Measurements from ENCODE around the gene TRAPPC12. TPM values are rescaled to one million over a fixed set of nuclear protein-coding genes. Genes with fewer than 3 reads are reported as not detected.

TRAPPC12 gene
- total and polyA plus RNA-seq, 4 donors: 47.6 to 163 (median 104) TPM

DNA sequence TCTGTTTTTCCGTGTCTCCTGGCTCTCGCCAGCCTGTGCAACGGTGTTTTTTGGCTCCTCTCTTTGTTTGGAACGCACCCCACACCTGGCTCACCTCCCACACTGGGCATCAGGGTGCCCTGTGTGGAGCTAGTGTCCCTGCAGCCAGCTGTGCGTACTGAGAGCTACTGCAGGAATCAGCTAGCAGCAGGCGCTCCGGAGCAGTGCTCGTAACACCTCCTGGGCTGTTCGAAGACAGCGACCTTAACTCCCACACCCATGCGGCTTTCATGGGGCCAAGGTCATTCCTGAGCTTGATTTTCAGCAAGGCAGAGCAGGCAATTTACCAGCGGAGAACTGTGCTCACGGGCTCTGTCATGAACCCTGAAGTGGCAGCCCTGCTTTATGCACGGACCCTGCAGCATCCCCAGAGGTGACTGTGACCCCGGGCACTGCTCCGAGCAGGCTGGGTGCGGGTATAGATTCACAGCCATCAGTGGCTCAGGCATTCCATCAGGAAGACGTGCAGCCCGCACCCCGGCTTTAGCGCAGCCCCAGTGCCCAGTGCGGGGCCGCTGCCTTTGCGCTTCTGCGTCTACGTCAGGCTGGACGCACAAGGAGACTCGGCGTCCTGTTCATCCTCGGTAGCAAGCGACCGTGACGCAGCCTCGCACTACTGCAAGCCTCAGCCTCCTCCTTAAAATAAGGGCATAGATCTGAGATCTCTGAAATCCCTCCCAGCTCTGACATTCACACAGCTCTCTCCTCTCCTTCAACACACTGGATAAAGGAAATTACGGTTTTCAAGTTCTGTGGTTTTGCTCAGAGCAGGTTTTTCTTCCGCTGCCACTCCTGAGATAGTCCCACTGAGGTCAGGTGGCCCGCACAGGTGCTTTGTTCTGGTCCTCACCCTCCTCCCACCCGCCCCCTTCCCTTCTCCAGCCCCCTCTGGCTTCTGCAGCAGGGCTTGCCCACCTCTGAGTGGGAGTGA lies 81.6 kb downstream of the TRAPPC12 start:
- ATAC-seq (ENCODE audit: low FRiP score) (no peak), DNase-seq (peak in 1 of 2 donors; percentile 61)
- no peaks in the 10 kb centered on the region for H3K4me1 ChIP-seq (ENCODE audit: control insufficient read depth in 1 of 2, insufficient read depth in 2 of 2, low read length in 2 of 2)
- peaks cover 0 to 5% of the 10 kb centered on the region in 2 donors for H3K36me3 ChIP-seq (ENCODE audit: control insufficient read depth in 1 of 2, insufficient read depth in 2 of 2, low read length in 1 of 2)
- WGBS, 2 donors: 78 to 81% methylated on average over 38 of the region's 38 CpGs
- intact Hi-C loops (cut with DNase I): loop anchor here in 1 of 2 donors (5.0 kb wide), 1 partner anchor 39 kb away; no protein-coding TSS in a partner anchor
- no peaks in the 10 kb centered on the region for H3K27me3 ChIP-seq (ENCODE audit: control insufficient read depth in 1 of 2, insufficient read depth in 2 of 2, low read length in 1 of 2)
- no peaks in the 10 kb centered on the region for H3K9me3 ChIP-seq (ENCODE audit: control insufficient read depth, low read length)
- H3K4me3 ChIP-seq (ENCODE audit: low read length in 2 of 2): no peak overlapping the region
- H3K27ac ChIP-seq (ENCODE audit: low read depth in 1 of 2, low read length in 2 of 2): peak overlapping the region in 1 of 2 donors; percentile 57

DNA sequence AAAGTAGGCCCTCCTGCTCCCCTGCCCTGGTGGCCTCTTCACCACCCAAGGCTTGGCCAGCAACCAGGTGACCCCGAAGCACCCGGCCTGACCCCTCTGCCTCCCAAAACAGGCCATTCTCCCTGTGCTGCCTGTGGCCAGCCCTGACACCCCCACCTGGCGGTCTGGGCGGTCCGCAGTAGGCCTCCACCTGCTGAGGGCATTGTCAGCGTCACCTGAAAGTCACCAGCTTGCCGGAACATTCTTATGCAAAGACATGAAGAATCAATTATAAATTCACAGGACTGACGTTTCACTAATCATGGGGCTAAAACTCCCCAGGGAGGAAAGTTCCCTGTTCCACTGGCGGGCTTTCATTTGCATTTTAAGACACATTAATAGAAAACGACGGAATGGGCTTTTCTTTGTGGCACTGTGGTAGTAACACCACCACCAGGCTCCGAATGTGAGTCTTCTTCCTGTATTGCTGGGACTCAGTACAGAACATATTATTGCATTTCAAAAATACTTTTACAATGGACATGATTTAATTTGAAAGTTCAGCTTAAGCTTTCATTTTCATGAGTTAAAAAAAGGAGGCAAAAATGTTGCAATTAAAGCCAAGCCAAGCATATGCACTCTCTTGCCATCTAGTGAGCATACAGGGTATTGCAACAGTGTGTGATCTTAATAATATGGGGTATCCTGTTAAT lies 82.5 kb downstream of the TRAPPC12 start:
- peaks cover 0 to 5% of the 10 kb centered on the region in 2 donors for H3K36me3 ChIP-seq (ENCODE audit: control insufficient read depth in 1 of 2, insufficient read depth in 2 of 2, low read length in 1 of 2)

DNA sequence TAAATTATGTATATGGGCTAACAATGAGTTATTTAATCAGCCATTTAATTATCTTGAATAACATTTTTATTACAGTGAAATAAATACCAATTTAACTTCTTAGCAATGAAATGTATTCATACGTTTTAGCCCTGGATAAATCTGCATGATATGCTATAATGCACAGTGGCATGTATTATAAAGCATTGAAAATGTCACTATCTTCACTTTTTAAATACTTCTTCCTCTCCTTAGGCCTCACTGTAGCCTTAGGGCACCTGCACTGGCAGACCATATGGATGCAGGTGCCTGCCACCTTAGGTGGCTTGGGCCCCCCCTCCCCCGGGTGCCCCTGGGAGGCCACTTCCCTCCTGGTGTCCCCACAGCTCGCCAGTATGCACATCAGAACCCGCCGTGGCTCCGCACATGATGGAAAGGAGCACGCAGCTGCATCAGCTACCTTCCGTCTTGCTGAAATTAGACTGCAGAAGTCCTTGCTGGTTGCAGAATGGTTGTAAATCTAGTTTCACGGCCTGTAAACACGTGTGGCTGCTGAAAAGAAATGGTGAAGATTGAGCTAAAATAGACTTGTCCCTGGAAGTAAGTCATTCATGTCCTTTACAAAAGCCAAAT lies 83.1 kb downstream of the TRAPPC12 start:
- H3K9me3 ChIP-seq (ENCODE audit: control insufficient read depth, low read length): no peaks in the 10 kb centered on the region
- DNase-seq (peak in 1 of 2 donors; percentile 65), ATAC-seq (ENCODE audit: low FRiP score) (no peak)
- 72 to 73% methylated on average over 10 of the region's 10 CpGs for WGBS, 2 donors
- no peak overlapping the region for H3K4me3 ChIP-seq (ENCODE audit: low read length in 2 of 2)
- no peaks in the 10 kb centered on the region for H3K27me3 ChIP-seq (ENCODE audit: control insufficient read depth in 1 of 2, insufficient read depth in 2 of 2, low read length in 1 of 2)
- H3K4me1 ChIP-seq (ENCODE audit: control insufficient read depth in 1 of 2, insufficient read depth in 2 of 2, low read length in 2 of 2): no peaks in the 10 kb centered on the region
- intact Hi-C loops (cut with DNase I): loop anchor here in 1 of 2 donors (5.0 kb wide), 1 partner anchor 40 kb away; no protein-coding TSS in a partner anchor
- no peak overlapping the region for H3K27ac ChIP-seq (ENCODE audit: low read depth in 1 of 2, low read length in 2 of 2)
- peaks cover 0 to 5% of the 10 kb centered on the region in 2 donors for H3K36me3 ChIP-seq (ENCODE audit: control insufficient read depth in 1 of 2, insufficient read depth in 2 of 2, low read length in 1 of 2)

More for the DNA sequence above, 82.5 kb downstream of the TRAPPC12 start:
- H3K9me3 ChIP-seq (ENCODE audit: control insufficient read depth, low read length): no peaks in the 10 kb centered on the region
- intact Hi-C loops (cut with DNase I): loop anchor here in 1 of 2 donors (5.0 kb wide), 1 partner anchor 40 kb away; no protein-coding TSS in a partner anchor
- DNase-seq (peak in 1 of 2 donors; percentile 63), ATAC-seq (ENCODE audit: low FRiP score) (peak; percentile 62)
- 46 to 52% methylated on average over 12 of the region's 12 CpGs for WGBS, 2 donors
- H3K27me3 ChIP-seq (ENCODE audit: control insufficient read depth in 1 of 2, insufficient read depth in 2 of 2, low read length in 1 of 2): no peaks in the 10 kb centered on the region
- no peaks in the 10 kb centered on the region for H3K4me1 ChIP-seq (ENCODE audit: control insufficient read depth in 1 of 2, insufficient read depth in 2 of 2, low read length in 2 of 2)
- H3K27ac ChIP-seq (ENCODE audit: low read depth in 1 of 2, low read length in 2 of 2): peak overlapping the region in 1 of 2 donors; percentile 57
- H3K4me3 ChIP-seq (ENCODE audit: low read length in 2 of 2): no peak overlapping the region

DNA sequence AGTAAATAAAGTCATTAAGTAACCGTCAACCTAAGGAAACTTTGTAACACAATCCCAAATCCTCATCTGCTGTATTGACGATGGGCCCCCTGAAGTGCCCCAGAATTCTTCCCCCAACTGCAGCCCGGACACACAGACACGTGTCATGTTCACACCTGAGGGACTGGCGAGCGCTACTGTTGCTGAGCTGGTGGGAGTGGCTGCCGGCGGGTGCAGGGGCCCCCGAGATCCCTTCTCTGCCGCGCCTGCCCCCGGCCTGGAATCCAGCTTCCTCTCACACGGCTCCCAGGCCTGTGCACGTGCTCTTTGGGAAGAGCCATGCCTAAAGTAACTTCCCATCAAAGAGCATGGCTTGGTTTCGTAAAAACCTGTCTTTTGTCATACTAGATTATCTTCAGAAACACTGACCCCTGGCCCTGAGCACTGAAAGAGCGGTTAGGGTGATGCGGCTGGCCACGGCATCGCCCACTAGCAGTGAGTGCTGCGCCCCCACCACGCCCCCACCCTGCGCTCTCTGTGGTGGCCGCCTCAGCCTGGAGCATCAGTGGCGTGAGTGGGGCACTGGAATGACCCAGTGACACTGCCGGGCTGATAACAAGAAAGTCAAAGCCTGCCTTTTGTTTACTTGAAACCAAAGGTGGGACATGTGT lies 83.8 kb downstream of the TRAPPC12 start:
- Histone ChIP-seq H3K36me3 (ENCODE audit: control insufficient read depth in 1 of 2, insufficient read depth in 2 of 2, low read length in 1 of 2) (peaks cover 0 to 2% of the 10 kb centered on the region in 2 donors), H3K9me3 (ENCODE audit: control insufficient read depth, low read length) (no peaks in the 10 kb centered on the region), H3K27me3 (ENCODE audit: control insufficient read depth in 1 of 2, insufficient read depth in 2 of 2, low read length in 1 of 2) (no peaks in the 10 kb centered on the region), H3K4me3 (ENCODE audit: low read length in 2 of 2) (no peak overlapping the region), H3K4me1 (ENCODE audit: control insufficient read depth in 1 of 2, insufficient read depth in 2 of 2, low read length in 2 of 2) (no peaks in the 10 kb centered on the region), H3K27ac (ENCODE audit: low read depth in 1 of 2, low read length in 2 of 2) (no peak overlapping the region)
- ATAC-seq (ENCODE audit: low FRiP score) (no peak), DNase-seq (peak in 1 of 2 donors; percentile 55)
- WGBS, 2 donors: 79 to 85% methylated on average over 25 of the region's 25 CpGs
- intact Hi-C loops (cut with DNase I): loop anchor here in 1 of 2 donors (5.0 kb wide), 1 partner anchor 41 kb away; no protein-coding TSS in a partner anchor

DNA sequence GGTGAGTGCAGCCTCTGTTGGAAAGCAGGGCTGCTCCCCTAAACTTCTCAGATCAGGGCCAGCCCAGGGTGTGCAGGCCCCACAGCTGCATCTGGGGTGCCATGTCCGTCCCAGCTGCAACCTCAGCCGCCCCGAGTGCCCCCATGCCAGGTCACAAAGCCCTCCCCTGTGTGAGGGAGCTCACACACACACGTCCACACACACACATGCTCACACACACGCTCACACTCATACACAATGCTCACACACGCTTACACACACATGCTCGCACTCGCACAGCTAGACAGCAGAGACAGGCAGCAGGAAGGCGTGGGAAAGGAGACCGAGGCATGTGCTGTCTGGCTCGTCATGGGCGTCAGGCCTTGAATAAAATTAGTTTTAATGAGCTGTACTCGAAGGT lies 84.5 kb downstream of the TRAPPC12 start:
- 93 to 95% methylated on average over 13 of the region's 13 CpGs for WGBS, 2 donors
- ATAC-seq (ENCODE audit: low FRiP score) (no peak), DNase-seq (peak in 1 of 2 donors; percentile 37)
- H3K36me3 ChIP-seq (ENCODE audit: control insufficient read depth in 1 of 2, insufficient read depth in 2 of 2, low read length in 1 of 2): no peaks in the 10 kb centered on the region
- intact Hi-C loops (cut with DNase I): loop anchor here in 1 of 2 donors (5.0 kb wide), 1 partner anchor 42 kb away; no protein-coding TSS in a partner anchor
- peak overlapping the region in 1 of 2 donors; percentile 23 for H3K27ac ChIP-seq (ENCODE audit: low read depth in 1 of 2, low read length in 2 of 2)
- H3K27me3 ChIP-seq (ENCODE audit: control insufficient read depth in 1 of 2, insufficient read depth in 2 of 2, low read length in 1 of 2): no peaks in the 10 kb centered on the region
- no peaks in the 10 kb centered on the region for H3K9me3 ChIP-seq (ENCODE audit: control insufficient read depth, low read length)
- H3K4me3 ChIP-seq (ENCODE audit: low read length in 2 of 2): no peak overlapping the region
- H3K4me1 ChIP-seq (ENCODE audit: control insufficient read depth in 1 of 2, insufficient read depth in 2 of 2, low read length in 2 of 2): no peaks in the 10 kb centered on the region

DNA sequence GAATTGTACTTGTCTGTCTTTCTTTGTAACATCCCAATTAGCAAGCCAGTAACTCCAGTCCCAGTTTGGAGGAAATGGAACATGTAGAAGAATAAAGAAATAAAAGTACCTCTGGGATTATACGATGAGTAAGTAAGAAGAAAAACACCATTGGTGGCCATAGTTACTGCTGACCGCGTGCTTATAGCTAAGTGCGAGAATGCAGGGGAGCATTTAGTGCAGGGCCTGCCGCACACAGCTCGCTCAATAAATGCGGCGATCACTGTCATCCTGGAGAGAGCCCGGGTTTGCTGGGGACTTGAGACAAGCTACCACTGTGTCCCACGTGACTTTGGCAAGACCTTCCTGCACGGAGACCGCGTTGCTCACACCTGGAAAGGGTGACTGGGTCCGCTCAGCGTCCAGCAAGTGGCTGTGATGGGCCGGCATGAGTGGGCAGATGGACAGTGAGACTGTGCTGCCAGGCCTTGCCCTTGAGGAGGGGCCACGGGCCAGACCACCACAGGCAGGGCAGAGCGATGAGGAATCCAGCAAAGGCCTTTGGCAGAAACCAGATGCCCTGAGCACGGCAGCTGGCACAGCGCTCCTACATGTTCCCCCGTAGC lies 85.0 kb downstream of the TRAPPC12 start:
- H3K27ac ChIP-seq (ENCODE audit: low read depth in 1 of 2, low read length in 2 of 2): peak overlapping the region in 1 of 2 donors; percentile 18
- DNase-seq: peak in 1 of 2 donors; percentile 70
- H3K9me3 ChIP-seq (ENCODE audit: control insufficient read depth, low read length): no peaks in the 10 kb centered on the region
- no peak overlapping the region for H3K4me3 ChIP-seq (ENCODE audit: low read length in 2 of 2)
- no peaks in the 10 kb centered on the region for H3K36me3 ChIP-seq (ENCODE audit: control insufficient read depth in 1 of 2, insufficient read depth in 2 of 2, low read length in 1 of 2)
- ATAC-seq (ENCODE audit: low FRiP score): no peak
- H3K27me3 ChIP-seq (ENCODE audit: control insufficient read depth in 1 of 2, insufficient read depth in 2 of 2, low read length in 1 of 2): no peaks in the 10 kb centered on the region
- WGBS, 2 donors: 94 to 96% methylated on average over 21 of the region's 21 CpGs
- intact Hi-C loops (cut with DNase I): loop anchor here in 1 of 2 donors (5.0 kb wide), 1 partner anchor 42 kb away; no protein-coding TSS in a partner anchor
- H3K4me1 ChIP-seq (ENCODE audit: control insufficient read depth in 1 of 2, insufficient read depth in 2 of 2, low read length in 2 of 2): peaks cover under 1 to 3% of the 10 kb centered on the region in 2 donors

DNA sequence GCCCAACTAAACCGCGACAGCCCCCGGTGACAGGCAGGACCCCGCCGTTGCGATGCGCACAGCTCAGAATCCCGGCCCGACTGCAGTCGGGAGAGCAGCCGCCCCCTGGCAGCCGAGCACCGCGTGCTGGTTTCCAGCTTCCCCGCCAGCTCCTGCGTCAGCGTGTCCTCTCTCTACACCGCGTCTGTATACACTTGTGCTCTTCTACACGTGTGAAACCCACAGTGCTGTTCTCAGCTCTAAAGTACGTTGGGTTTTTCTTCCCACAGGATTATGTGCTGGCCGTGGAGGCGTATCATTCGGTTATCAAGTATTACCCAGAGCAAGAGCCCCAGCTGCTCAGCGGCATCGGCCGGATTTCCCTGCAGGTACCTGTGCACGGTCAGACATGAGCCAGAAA lies 85.8 kb downstream of the TRAPPC12 start:
- intact Hi-C loops (cut with DNase I): no loop called here
- no peaks in the 10 kb centered on the region for H3K27me3 ChIP-seq (ENCODE audit: control insufficient read depth in 1 of 2, insufficient read depth in 2 of 2, low read length in 1 of 2)
- peak overlapping the region in 1 of 2 donors; percentile 92 for H3K27ac ChIP-seq (ENCODE audit: low read depth in 1 of 2, low read length in 2 of 2)
- H3K4me1 ChIP-seq (ENCODE audit: control insufficient read depth in 1 of 2, insufficient read depth in 2 of 2, low read length in 2 of 2): peaks cover 3% of the 10 kb centered on the region in 2 donors
- H3K9me3 ChIP-seq (ENCODE audit: control insufficient read depth, low read length): no peaks in the 10 kb centered on the region
- ATAC-seq (ENCODE audit: low FRiP score): no peak
- WGBS, 2 donors: 90 to 92% methylated on average over 28 of the region's 28 CpGs
- no peaks in the 10 kb centered on the region for H3K36me3 ChIP-seq (ENCODE audit: control insufficient read depth in 1 of 2, insufficient read depth in 2 of 2, low read length in 1 of 2)
- H3K4me3 ChIP-seq (ENCODE audit: low read length in 2 of 2): no peak overlapping the region
- DNase-seq: peak in 1 of 2 donors; percentile 69

All from aorta (tissue), 5 donors.